Upper lobe of left lung (tissue), 4 donors: ENCODE results near the gene CDK10.

Source experiments
- CTCF ChIP-seq, 6 experiments: fragments of 450-650 bp in 4 of 6; fragments of 200-600 bp in 2 of 6; sonication (generic) in 2 of 6; IDR thresholded peaks; one replicate each; pipeline ENCODE4 v1.5.1; 2016 to 2019; ENCODE audit warnings: antibody characterized with exemption in 6 of 6
- POLR2A ChIP-seq, 4 donors: fragments of 450-650 bp; IDR thresholded peaks; one replicate each; pipeline ENCODE4 v1.5.1; 2016 to 2017; ENCODE audit warnings: antibody characterized with exemption in 4 of 4, mild to moderate bottlenecking in 2 of 4
- POLR2AphosphoS5 ChIP-seq, 2 donors: sonication (generic); formaldehyde crosslinking; IDR thresholded peaks; one replicate each; pipeline ENCODE4 v1.5.1; 2017; ENCODE audit warnings: antibody characterized with exemption in 2 of 2

- TF ChIP-seq CTCF (IDR thresholded peaks at IDR 0.05): peak; percentile 76 to 98 (median 96)
- peak in 2 of 4 donors; percentile 15 to 50 for TF ChIP-seq POLR2A (IDR thresholded peaks at IDR 0.05)
- peak; percentile 80 to 84 for TF ChIP-seq POLR2AphosphoS5 (IDR thresholded peaks at IDR 0.05)
Observed at GRCh38 chr16:89700100-89700648, 13.7 kb downstream of the CDK10 start.
